GM21515 (cell line): ENCODE data around the gene NATD1.
"Not testable (repeated sequence)": the region's sequence is repeated elsewhere in the genome, so short reads cannot be mapped to it uniquely, and the experiment has no call there.

Experiments
- ATAC-seq: cut with Tn5 transposase; IDR thresholded peaks from one replicate; pipeline ENCODE4 v1.9.1; 2021; ENCODE audit not compliant: unreplicated experiment

NATD1 gene

DNA sequence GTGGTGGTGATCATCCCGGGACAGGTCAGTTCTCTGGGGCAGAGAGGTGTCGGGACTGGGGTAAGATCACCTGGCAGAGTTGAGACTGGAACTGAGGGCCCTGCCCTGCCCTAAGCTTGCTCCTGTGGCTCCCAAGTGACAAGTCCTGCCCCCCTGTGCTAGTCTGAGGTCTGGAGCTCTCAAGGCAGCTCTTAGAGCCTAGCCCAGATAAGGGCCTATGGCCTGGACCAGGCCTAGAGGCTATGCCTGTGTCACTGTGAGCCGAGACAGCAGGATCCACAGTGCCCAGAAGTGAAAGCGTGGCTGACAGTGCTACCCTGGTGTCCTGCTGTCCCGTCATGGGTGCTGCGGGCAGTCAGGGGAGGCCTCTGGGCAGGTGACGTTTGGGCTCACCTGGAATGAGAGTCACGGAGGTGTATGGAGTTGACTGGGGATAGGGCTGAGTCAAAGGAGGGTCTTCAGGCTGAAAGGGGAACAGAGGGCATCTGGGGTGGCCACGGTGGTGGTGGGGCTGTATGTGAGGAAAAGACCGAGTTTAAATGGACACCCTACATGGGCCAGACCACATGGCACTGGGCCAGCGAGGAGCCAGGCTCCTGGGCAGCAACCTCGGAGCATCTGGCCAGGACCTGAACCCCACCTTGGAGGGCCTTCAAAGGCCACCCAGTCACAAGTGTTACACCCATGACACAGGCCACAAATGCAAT is 5.5 kb downstream of the NATD1 start:
- no peak for ATAC-seq

DNA sequence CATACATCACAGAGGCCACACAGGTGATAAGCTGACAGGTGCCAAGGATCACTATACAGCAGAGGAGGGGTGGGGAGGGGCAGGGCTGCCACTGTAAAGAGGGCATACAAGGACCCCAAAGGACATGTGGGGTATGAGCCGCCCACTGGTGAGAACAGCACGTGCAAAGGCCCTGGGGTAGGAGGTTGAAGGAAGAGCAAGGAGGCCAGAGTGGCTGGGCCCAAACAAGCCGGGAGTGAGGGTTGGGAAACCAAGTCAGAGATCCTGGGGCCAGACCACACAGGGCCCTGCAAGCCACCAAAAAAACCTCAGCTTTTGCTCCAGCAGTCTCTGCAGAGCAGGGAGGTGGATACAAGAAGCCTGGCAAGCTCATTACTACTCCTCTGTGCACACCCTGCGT is 6.5 kb downstream of the NATD1 start:
- ATAC-seq = no peak

DNA sequence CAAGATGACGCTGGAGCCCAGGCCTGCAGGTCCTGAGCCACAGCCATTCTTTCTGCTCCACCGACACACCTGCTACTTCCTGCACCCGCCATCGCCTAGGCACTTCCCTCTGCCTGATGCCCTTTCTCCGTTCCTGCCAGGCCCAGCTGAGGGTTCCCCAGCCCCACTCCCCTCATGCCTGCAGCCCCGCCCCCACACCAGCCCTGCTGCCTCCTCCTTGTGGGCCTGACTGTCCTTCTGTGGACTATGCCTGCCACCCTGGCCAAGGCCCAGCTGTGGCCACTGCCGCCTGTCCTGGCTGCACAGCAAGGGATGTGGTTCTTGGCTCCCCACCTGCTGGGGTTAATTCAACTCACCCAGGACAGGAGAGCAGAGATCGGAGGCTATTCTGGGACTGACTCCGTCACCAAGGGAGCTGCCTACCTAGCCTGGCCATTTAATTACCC is 7.5 kb downstream of the NATD1 start:
- ATAC-seq = no peak

DNA sequence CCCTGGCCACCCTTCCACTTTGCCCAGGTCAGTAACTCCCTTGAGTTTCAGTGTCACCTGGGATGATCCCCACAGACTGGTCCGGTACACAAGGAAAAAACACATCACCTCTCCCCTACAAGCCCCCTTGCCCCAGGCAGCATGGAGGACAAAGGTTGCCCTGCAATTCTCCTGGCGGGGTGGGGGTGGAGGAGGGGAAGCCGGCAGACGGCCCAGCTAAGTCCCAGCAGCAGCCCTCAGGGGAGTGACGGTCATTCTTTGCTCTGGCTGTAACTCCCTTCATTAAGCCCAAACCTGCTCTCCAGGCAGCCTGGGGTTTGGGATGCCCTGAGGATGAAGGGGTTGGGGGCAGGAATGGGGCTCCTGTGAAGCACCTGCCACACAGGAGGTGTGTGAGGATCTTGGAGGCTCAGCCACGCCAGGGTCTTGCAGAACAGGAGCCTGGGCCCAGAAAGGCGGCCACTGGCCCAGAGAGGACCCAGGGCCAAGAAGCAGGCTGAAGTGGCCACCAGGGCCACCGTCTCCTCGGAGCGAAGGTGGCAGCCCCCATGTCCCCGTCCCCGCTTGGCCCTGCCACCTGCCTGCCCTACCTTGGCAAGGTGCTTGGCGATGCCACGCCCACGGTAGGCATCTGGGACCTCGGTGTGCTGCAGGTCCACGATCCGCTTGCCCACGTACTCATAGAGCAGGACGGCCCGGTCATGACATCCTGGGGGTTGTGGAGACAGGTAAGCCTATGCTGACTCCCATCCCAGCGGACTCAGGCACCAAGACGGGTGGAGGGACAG is 9.5 kb downstream of the NATD1 start:
- no peak for ATAC-seq

DNA sequence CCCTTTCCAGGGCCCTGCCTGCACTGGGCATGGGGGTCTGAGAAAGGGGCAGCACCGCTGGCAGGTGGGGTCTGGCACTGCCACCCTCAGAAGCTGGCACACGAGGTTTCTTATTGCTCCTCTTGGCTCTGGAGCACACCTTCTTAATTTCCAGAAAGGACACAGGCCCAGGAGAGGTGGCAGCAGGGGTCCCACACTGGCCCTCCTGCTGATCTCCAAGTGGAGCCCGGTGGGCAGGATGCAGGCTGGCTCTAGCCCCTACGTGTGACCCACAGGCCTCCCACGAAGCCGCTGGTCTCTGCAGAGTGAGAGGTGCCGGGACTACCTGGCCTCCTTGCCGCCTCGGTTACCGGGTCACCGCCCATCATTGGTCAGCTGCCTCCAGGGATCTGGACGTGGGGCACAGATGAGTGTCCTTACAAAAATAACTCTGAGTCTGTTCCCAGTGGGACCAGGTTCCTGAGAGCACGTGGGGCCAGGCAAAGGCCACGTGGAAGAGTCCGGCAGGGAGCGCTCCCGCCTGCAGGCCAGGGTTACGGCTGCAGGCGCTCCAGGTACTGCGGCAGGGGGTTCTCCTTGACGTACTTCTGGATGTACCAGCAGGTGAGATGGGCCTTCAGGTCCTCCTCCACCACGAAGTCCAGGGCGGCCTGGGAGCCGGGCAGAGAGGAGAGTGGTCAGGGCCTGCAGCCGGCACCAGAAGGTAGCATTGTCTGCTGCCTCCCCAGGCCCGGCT is 10.3 kb downstream of the NATD1 start:
- no peak for ATAC-seq

DNA sequence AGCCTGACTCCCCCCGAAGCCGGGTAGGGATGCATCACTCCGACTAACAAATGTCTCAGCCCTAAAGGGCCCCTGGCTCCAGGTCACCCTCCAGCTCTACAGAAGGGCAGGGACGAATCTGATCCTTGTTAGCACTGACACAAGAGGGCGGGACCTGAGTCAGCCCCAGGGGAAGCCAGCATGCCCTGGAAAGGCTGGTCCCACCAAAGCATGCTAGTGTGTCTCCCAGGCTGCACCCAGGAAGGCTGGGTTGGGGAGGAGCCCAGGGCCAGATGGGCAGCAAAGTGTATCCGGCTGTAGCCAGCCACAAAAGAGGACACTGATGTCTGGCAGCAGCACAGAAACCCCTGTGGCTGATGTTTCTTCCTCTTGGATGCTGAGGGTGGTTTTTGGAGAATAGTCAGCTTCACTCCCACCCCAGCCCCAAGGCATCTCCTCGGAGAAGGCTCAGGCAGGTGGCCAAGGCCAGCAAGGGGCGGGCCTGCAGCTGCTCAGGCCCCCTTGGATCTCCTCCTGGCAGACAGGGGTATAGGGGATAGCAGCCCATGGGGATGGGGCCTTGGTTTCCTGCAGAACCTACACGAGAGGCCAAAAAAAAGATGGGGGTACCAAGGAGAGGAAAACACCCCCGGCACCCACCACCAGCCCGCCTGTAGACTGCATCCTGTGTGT is 11.0 kb downstream of the NATD1 start:
- ATAC-seq = no peak

DNA sequence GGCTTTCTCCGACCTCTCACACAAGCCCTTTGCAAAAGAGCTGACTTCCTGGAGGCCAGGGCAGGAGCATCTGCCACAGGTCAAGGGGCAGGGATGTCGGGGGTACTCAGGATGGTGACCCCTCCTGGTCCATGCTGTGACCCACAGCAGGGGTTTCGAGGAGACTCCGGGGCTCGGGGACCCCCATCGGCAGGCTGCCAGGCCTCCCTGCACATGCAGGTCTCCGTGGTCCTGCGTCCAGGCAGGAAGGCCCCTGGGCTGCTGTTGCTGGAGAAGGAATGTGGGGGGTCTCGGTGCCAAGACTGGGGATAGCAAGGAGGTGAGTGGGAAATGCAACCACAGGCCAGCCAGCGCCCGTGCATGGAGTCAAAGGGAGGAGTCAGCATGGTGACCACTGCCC is 11.6 kb downstream of the NATD1 start:
- no peak for ATAC-seq

DNA sequence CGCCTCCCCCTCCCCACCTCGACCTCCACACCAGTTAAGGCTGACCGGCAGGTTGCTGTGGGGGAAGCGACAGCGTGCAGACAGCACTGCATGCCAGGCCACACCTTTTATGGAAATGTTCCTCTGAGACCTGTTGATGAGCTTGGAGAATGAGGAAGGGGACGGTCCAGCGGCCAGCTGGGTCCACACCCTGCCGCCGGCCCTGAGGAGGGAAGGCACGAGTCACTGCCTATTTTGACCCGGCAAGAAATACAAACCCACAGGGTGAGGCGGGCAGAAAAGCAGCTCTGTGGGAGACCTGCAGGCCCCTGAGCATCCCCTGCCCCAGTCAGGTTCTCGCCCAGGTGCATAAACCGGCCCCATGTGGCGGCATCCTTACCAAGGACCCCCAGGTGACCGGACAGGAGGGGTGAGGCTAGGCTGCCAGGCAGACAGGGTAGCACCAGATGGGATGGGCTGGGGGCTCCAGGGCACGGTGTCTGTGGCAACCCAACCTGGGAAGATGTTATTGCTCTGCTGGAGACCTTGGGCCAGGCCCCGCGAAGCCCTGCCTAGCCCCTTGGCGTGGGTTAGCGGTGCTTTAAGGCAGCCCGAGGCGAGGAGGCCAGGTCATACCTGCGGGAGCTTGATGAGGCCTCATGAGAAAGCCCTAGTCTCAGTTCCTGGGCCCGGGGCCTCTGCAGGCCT is 12.7 kb downstream of the NATD1 start:
- no peak for ATAC-seq

DNA sequence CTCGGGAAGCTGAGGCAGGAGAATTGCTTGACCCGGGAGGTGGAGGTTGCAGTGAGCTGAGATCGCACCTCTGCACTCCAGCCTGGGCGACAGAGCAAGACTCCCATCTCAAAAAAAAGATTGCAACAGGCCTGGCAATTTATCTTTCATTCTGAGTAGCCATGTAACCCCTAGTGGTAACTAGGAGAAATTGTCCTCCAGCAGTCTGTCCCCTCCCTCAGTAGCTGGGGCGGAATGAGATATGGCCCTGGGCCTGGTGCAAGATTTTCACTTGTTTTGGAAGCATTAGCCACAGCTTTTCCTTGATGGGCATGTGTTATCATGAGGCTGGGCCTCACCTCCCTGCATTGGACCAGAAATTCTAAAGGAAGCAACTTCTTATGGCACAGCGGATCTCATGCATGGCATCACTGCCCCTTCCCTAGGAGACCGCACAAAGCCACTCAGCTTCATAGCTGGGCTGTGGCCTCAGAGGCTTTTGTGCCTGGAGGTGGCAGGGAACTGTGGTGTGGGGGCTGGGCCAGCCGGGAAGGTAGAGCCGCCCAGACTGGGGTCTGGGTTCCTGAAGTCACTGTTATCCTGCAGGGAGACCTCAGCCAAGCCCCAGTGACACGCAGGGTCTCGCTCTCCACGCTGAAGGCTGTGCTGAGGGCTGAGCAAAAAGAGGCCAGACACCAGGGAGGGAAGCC is 13.4 kb downstream of the NATD1 start:
- no peak for ATAC-seq

DNA sequence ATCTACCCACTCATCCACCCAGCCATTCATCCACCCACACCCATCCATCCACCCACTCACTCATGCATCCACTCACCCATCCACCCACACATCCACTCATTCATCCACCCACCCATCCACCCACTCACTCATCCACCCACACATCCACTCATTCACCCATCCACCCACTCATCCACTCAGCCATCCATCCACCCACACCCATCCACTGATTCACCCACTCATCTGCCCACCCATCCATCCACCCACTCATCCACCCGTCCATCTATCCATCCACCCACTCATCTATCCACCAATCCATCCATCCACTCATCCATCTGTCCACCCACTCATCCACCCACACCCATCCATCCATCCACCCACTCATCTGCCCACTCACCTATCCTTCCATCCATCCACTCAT is 17.3 kb downstream of the NATD1 start:
- ATAC-seq = no peak

DNA sequence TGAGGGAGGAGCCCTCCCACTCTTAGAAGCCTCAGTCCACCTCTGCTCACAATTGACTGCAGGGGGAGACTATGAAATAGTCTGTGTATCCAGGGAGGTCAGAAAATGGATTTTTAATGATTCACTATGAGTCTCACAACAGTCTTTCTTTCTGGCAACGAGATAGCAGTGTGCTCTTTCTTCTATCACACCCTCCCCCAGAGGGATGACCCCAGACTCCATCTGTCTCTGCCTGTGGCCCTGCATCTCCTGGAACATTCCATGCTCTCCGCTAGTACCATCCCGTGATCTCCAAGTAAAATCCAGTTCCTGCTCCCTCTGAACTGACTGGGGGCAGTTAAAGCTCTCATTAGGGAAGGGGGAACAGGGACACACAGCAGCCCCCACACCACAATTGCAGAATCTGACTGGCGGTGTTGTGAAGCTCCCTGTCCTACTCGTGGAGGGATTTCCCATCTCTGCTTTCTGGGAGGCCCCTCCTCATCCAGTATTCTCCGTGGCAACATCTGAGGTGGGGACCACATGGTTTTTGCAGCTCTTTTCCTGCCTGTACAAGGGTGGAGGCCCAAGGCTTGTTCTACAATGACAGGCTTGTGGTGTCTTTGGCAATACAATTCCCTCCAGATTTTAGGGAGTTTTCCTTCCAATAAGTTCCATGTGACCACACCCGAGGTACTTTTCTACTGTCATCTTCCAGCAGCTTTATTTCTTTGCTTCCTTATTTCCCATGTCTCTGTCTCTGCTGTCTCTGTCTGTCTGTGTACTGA is 19.4 kb downstream of the NATD1 start:
- ATAC-seq = no peak

DNA sequence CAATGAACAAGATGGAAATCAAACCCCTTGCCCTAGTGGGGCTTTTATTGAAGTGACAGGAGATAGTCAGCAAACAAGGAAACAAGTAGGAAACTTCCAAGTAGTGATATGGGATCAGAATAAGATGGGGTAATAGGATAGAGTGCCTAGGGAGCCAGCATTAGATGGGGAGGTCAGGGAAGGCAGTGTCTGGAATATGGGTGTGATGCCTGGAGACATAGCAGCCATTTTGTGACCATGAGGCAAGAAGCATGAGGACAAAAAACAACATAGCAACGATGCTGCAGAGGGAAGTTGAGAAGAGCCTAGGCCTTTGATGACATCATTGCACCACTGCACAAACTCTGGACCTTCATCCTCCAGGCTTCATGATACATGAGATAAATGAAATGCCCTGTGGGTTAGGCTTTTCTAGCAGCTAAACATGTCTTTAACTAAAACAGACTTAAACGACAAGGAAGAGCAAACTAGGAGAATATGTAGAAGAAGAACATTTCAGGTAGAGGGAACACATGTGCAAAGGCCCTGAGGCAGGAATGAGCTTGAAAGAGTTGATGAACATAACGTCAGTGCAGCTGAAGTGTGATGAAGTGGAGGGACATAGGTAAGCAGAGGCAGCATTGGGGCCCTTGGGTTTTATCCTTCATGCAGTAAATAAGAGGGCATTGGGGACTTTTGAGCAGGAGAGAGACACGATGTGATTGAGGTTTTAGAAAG is 21.0 kb downstream of the NATD1 start:
- ATAC-seq = no peak

DNA sequence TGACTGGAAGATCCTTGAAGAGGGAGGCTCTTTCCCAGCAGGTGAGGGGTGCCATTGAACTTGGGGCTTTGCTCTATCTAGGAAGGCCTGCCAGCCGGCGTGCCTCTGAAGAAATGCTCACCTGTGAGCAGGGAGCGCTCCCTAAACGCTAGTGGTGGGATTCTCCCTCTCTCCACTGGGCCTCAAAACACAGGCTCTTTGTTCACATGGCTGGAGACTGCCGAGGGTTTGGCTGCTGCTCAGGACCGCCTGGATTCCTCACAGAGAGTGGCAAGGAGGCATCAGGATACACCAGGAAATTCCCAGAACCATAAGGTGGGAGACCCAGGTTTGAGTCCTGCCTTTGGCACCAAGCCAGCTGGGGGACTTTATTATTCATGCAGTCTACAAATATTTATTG is 21.7 kb downstream of the NATD1 start:
- ATAC-seq = no peak

DNA sequence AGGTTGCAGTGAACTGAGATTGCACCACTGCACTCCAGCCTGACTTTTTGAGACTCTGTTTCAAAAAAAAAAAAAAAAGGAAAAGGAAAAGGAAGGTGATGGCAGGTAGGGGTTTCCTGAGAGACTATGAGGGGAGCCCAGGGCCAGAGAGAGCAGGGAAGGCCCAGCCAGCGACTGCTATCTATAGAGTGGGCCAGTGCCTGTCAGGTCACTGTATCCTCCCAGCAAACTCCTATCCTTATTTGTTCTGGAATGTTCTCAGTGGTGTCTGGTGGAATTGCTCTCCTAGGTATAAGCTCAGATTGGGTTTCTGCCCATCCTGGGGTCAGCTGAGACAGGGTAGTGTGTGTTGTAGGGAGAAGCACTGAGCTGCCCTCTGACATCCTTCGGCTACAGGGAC is 24.4 kb downstream of the NATD1 start:
- ATAC-seq = no peak

DNA sequence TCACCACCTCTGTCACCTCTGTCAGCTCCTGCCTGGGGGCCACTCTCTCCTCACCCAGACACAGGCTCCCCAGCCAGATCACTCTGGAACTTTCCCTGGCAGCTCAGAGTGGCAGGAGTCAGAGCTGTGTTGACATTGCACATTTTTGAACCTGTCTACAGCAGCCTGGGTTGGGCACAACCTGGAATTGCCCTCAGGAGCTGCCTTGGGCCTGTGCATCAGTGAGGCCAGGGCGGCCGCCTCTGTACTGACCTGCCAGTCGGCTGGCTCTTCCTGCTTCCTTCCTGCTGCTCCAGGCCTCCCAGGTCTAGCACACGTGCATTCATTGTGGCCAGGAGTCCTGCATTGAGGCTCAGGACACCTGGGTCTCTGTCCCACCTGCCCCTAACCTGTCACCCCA is 25.1 kb downstream of the NATD1 start:
- ATAC-seq = no peak

DNA sequence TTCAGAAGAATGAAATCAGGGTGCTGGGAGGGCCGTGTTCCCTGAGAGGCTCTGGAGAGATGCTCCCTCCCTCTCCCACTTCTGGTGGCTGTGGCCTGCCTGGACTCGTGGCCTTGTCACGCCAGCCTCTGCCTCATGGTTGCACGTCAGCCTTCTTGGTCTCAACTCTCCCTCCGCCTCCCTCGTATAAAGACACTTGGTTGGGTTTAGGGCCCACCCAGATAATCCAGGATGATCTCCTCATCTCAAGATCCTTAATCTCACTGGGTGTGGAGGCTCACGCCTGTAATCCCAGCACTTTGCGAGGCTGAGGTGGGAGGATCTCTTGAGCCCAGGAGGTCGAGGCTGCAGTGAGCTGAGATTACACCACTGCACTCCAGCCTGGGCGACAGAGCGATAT is 25.9 kb downstream of the NATD1 start:
- ATAC-seq = not testable (repeated sequence)

DNA sequence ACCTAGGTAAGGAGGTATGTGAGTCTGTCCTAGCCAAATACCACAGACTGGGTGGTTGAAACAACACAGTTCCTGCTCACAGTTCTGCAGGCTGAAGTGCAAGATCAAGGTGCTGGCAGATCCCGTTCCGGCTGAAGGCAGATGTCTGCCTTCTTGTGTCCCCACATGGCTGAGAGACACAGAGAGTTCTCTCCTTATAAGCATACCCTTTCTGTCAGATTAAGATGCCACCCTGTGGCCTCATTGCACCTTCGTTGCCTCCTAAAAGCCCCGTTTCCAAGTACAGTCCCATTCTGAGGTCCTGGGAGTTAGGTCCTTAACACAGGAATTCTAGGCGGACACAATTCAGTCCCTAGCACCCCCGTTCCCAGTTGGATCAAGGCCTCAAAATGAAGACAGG is 30.1 kb downstream of the NATD1 start:
- no peak for ATAC-seq

DNA sequence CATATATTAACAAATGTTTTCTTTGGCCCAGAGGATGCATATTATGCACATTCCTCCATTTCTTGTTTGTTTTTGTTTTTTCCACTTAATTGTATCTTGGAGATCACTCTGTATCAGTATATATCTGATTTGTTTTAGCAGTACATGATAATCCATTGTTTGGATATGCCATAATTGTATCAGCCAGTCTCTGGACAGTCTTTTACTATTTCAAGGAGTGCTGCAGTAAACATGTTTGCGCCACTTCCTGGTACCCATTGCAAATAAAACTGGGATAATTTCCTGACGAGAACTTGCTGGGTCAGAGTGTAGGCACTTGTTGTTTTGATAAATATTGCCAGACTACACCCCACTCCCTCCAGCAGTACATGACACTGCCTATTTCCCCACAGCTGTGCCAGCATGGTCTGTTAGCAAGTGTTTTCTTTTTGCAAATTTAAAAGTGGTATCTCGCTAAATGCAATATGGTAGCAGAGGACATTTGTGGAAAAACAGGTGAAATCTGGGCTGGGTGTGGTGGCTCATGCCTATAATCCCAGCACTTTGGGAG is 34.3 kb downstream of the NATD1 start:
- ATAC-seq = no peak

DNA sequence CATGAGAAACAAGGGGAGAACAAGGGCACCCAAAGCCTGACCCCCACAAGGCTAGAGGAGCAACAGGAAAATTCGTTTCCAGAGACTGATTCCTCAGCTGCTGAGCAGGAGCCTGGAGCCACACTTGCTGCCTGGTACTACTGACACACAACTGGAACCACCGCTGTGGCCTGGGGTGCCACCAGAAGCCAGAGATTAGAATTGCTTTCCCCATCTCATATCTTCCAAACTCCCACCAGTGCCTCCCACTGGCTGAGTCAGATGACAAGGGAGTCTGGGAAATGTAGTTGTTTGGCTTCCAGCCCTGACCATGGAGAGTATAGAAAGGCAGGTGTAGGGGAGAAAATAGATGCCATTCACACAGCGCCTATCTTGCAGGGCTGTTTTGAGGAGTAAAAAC is 35.1 kb downstream of the NATD1 start:
- ATAC-seq = no peak
